HL-60 (cell line): ENCODE results near the gene STX2.

ENCODE experiments used
- CTCF ChIP-seq: IDR thresholded peaks from one replicate; pipeline ENCODE4 v1.5.1; 2011; ENCODE audit warnings: low read length, control low read depth, inconsistent platforms; ENCODE audit not compliant: insufficient read depth
- GABPA ChIP-seq: IDR thresholded peaks from 2 replicates; pipeline ENCODE4 v1.6.1; 2012; ENCODE audit warnings: low read depth

- no peak for TF ChIP-seq GABPA
- no peak for TF ChIP-seq CTCF
These were observed 58.7 kb downstream of the STX2 start for GRCh38 chr12:130780325-130780724.
